ENCODE data around the gene KRTAP5-3.

GRCh38 chr11:1629326-1630185, 21.3 kb upstream of the KRTAP5-3 start, which contains the start of gene KRTAP5-5:
- TF ChIP-seq CTCF (IDR thresholded peaks at IDR 0.05; ENCODE audit: low read depth, low read length) (no peak), POLR2A (IDR thresholded peaks at IDR 0.05; ENCODE audit: extremely low read depth, insufficient read length) (no peak), MYC (IDR thresholded peaks at IDR 0.05; ENCODE audit: low read depth, low read length) (no peak)
- TF ChIP-seq, protein P1, sequence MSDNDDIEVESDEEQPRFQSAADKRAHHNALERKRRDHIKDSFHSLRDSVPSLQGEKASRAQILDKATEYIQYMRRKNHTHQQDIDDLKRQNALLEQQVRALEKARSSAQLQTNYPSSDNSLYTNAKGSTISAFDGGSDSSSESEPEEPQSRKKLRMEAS (IDR thresholded peaks at IDR 0.05; ENCODE audit: low read depth, low read length): no peak
